Measurements from ENCODE around the gene NUP62.

Gene NUP62

GRCh38 chr19:49931293-49932040 is 2.2 kb upstream of the NUP62 start (continued):
- TF ChIP-seq POU6F1 (CRISPR knock-in tag; IDR thresholded peaks at IDR 0.05; ENCODE audit: borderline replicate concordance, low read depth), result no peak
- no peak for TF ChIP-seq RARB (CRISPR knock-in tag; IDR thresholded peaks at IDR 0.05)
- TF ChIP-seq PATZ1 (CRISPR knock-in tag; IDR thresholded peaks at IDR 0.05; ENCODE audit: borderline replicate concordance), result no peak
- no peak for TF ChIP-seq ZNF8 (CRISPR knock-in tag; IDR thresholded peaks at IDR 0.05)
- no peak for TF ChIP-seq ESRRG (CRISPR knock-in tag; IDR thresholded peaks at IDR 0.05)

- TF ChIP-seq POU6F1 (CRISPR knock-in tag; IDR thresholded peaks at IDR 0.05; ENCODE audit: borderline replicate concordance, low read depth) (no peak), ESRRG (CRISPR knock-in tag; IDR thresholded peaks at IDR 0.05) (no peak), ARNTL (CRISPR knock-in tag; IDR thresholded peaks at IDR 0.05; ENCODE audit: borderline replicate concordance, low read depth) (no peak), TOX (CRISPR knock-in tag; IDR thresholded peaks at IDR 0.05; ENCODE audit: borderline replicate concordance) (no peak), ZFP3 (CRISPR knock-in tag; IDR thresholded peaks at IDR 0.05) (no peak), CSRNP3 (CRISPR knock-in tag; IDR thresholded peaks at IDR 0.05) (no peak), BACH2 (CRISPR knock-in tag; IDR thresholded peaks at IDR 0.05; ENCODE audit: borderline replicate concordance) (no peak), OSR1 (CRISPR knock-in tag; IDR thresholded peaks at IDR 0.05) (no peak), PATZ1 (CRISPR knock-in tag; IDR thresholded peaks at IDR 0.05; ENCODE audit: borderline replicate concordance) (no peak), RARB (CRISPR knock-in tag; IDR thresholded peaks at IDR 0.05) (no peak), ISL1 (CRISPR knock-in tag; IDR thresholded peaks at IDR 0.05) (no peak), ZNF565 (CRISPR knock-in tag; conservative IDR thresholded peaks at IDR 0.05; ENCODE audit: low read depth) (no peak)
- ATAC-seq, result no peak
Observed at GRCh38 chr19:49930483-49931011, 1.2 kb upstream of the NUP62 start.

GRCh38 chr19:49929611-49930482 is 543 bp upstream of the NUP62 start:
- peak; percentile 86 for ATAC-seq
- TF ChIP-seq ZC3H10 (CRISPR knock-in tag; IDR thresholded peaks at IDR 0.05) (no peak), ARNTL (CRISPR knock-in tag; IDR thresholded peaks at IDR 0.05; ENCODE audit: borderline replicate concordance, low read depth) (no peak), CREB5 (CRISPR knock-in tag; IDR thresholded peaks at IDR 0.05; ENCODE audit: low read depth) (no peak), SNAI2 (CRISPR knock-in tag; IDR thresholded peaks at IDR 0.05) (peak; percentile 39; the same call in 1 of the 2 replicates), TSHZ2 (CRISPR knock-in tag; IDR thresholded peaks at IDR 0.05) (no peak)
